ENCODE results near the gene RHOT1.

Gene RHOT1

DNA sequence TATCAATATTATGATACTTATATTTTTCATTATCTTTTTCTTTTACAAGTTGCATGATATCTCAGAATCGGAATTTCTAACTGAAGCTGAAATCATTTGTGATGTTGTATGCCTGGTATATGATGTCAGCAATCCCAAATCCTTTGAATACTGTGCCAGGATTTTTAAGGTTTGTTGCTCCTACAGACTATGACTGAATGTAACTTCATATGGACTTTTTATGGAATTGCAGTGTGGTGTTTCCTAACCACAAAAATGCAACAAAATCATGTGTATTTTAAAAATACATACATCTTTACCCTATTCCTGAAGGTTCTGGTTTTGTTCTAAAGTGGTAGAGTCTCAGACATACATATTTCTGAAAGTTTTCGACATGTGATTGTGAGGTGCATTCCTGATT, 64.6 kb downstream of the RHOT1 start (continued):
- TF ChIP-seq ZFP3 (CRISPR knock-in tag; IDR thresholded peaks at IDR 0.05): no peak

- TF ChIP-seq ZNF70 (CRISPR knock-in tag; IDR thresholded peaks at IDR 0.05): no peak
- TF ChIP-seq ZFP3 (CRISPR knock-in tag; IDR thresholded peaks at IDR 0.05): no peak
- TF ChIP-seq TOX (CRISPR knock-in tag; IDR thresholded peaks at IDR 0.05; ENCODE audit: borderline replicate concordance): no peak
- no peak for TF ChIP-seq GLIS3 (CRISPR knock-in tag; IDR thresholded peaks at IDR 0.05)
- no peak for TF ChIP-seq TCF4 (CRISPR knock-in tag; IDR thresholded peaks at IDR 0.05; ENCODE audit: borderline replicate concordance)
- no peak for TF ChIP-seq ZNF8 (CRISPR knock-in tag; IDR thresholded peaks at IDR 0.05)
- TF ChIP-seq PATZ1 (CRISPR knock-in tag; IDR thresholded peaks at IDR 0.05; ENCODE audit: borderline replicate concordance): no peak
- TF ChIP-seq ISL1 (CRISPR knock-in tag; IDR thresholded peaks at IDR 0.05): no peak
- no peak for TF ChIP-seq ZC3H10 (CRISPR knock-in tag; IDR thresholded peaks at IDR 0.05)
- no peak for TF ChIP-seq ZFP30 (CRISPR knock-in tag; IDR thresholded peaks at IDR 0.05)
- TF ChIP-seq PPARA (CRISPR knock-in tag; IDR thresholded peaks at IDR 0.05; ENCODE audit: borderline replicate concordance): no peak
- TF ChIP-seq, protein P1, sequence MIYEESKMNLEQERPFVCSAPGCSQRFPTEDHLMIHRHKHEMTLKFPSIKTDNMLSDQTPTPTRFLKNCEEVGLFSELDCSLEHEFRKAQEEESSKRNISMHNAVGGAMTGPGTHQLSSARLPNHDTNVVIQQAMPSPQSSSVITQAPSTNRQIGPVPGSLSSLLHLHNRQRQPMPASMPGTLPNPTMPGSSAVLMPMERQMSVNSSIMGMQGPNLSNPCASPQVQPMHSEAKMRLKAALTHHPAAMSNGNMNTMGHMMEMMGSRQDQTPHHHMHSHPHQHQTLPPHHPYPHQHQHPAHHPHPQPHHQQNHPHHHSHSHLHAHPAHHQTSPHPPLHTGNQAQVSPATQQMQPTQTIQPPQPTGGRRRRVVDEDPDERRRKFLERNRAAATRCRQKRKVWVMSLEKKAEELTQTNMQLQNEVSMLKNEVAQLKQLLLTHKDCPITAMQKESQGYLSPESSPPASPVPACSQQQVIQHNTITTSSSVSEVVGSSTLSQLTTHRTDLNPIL (CRISPR knock-in tag; IDR thresholded peaks at IDR 0.05; ENCODE audit: low read depth): no peak
These were observed 66.1 kb downstream of the RHOT1 start for GRCh38 chr17:32208436-32208835.

DNA sequence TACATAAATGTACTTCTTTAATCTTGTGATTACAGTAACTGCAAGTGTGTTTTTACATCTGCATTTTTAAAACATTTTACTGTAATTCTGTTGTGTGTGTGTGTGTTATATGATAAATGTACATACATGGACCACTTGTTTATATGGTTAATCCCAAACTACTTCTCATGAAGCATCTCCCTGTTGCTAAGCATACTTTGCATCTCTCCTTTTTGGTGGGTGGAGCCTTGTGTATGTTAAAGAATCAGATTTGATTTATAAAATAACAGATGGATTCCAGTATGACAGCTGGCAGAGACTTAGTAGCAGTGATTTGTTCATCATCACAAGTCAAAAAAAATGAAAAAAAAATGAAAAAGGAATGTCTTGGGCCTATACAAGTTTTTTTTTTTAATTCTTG, 67.3 kb downstream of the RHOT1 start:
- TF ChIP-seq ZFP3 (CRISPR knock-in tag; IDR thresholded peaks at IDR 0.05) (no peak), TSHZ2 (CRISPR knock-in tag; IDR thresholded peaks at IDR 0.05) (no peak), RARB (CRISPR knock-in tag; IDR thresholded peaks at IDR 0.05) (no peak), ZC3H10 (CRISPR knock-in tag; IDR thresholded peaks at IDR 0.05) (no peak), GLIS3 (CRISPR knock-in tag; IDR thresholded peaks at IDR 0.05) (no peak)
- no peak for ATAC-seq

More at GRCh38 chr17:32208436-32208835, 66.1 kb downstream of the RHOT1 start:
- no peak for ATAC-seq

DNA sequence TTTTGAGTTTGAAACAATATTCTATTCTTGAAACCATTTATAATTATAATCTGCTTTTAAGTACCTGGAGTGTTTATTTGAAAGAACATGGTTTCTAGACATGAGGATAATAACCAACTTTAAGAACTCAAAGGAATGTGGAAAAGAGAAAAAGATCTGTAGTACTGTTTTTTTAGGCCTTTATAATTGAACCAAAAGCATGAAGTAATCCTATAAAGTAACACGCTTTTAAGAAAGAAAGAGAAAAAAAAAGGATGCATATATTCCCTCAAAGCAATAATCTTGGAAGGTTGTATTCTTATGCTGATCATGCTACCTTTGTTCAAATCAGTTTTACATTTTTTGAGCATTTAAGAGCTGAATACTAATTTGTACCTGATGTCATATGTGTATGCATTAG, 69.4 kb downstream of the RHOT1 start:
- no peak for ATAC-seq
- TF ChIP-seq RARB (CRISPR knock-in tag; IDR thresholded peaks at IDR 0.05) (no peak), TCF4 (CRISPR knock-in tag; IDR thresholded peaks at IDR 0.05; ENCODE audit: borderline replicate concordance) (no peak), ZC3H10 (CRISPR knock-in tag; IDR thresholded peaks at IDR 0.05) (no peak), PPARA (CRISPR knock-in tag; IDR thresholded peaks at IDR 0.05; ENCODE audit: borderline replicate concordance) (no peak), OSR1 (CRISPR knock-in tag; IDR thresholded peaks at IDR 0.05) (no peak), ZNF565 (CRISPR knock-in tag; conservative IDR thresholded peaks at IDR 0.05; ENCODE audit: low read depth) (no peak), SNAI2 (CRISPR knock-in tag; IDR thresholded peaks at IDR 0.05) (no peak), CSDC2 (CRISPR knock-in tag; IDR thresholded peaks at IDR 0.05) (no peak), ZFP3 (CRISPR knock-in tag; IDR thresholded peaks at IDR 0.05) (no peak), ARNTL (CRISPR knock-in tag; IDR thresholded peaks at IDR 0.05; ENCODE audit: borderline replicate concordance, low read depth) (no peak), GLIS3 (CRISPR knock-in tag; IDR thresholded peaks at IDR 0.05) (no peak), ZFP30 (CRISPR knock-in tag; IDR thresholded peaks at IDR 0.05) (no peak), ZNF70 (CRISPR knock-in tag; IDR thresholded peaks at IDR 0.05) (no peak), POU6F1 (CRISPR knock-in tag; IDR thresholded peaks at IDR 0.05; ENCODE audit: borderline replicate concordance, low read depth) (no peak), TSHZ2 (CRISPR knock-in tag; IDR thresholded peaks at IDR 0.05) (no peak), ESRRG (CRISPR knock-in tag; IDR thresholded peaks at IDR 0.05) (no peak)
- TF ChIP-seq, protein P1 (CRISPR knock-in tag; IDR thresholded peaks at IDR 0.05; ENCODE audit: low read depth): no peak

Measured in SK-N-SH treated with all-trans-retinoic acid at 6 μM for 48 hours (cell line).